Activated CD8-positive, alpha-beta memory T cell treated with anti-CD3 and anti-CD28 coated beads for 24 hours (primary cell): ENCODE results near the gene LRP10.

Experiments
- DNase-seq: peaks from one replicate; pipeline ENCODE4 v3.0.0-alpha.2; 2020

The LRP10 gene

DNA sequence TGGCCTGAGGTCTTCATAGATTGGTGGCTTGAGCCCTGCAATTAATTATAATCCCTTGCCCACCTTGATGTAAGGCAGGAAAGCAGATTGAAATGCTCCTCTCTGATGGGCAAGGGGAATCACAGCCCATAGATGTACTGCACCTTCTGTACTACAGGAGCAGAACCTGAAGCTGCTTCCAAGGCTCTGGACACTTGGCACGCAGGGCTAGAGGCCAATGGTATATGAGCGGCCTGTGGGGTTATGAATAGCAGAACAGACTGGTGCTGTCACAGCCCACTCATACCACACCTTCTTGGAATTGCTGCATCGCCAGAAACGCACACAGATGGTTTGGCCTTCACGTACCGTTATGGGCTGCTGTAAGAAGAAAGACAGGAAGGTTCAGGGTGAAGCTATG is 49.2 kb downstream of the LRP10 start:
- no peak for DNase-seq

DNA sequence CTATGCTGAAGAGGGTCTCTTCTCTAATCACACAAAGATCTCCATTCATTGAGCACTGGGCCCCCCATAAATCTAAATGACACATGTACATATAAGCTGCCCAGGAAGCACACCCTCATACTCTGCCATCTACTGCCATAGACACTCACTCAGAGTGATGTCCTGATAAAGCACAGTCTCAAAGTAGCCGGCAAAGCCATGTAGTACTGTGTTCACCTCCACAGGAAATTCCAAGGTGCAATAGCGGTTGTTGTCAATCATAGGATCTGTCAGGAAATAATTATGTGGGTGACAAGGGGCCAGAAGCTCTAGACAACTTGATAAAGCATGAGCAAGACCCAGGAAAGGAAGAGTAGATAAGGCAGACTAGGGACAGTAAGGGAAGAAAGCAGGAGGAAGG is 50.8 kb downstream of the LRP10 start:
- no peak for DNase-seq

DNA sequence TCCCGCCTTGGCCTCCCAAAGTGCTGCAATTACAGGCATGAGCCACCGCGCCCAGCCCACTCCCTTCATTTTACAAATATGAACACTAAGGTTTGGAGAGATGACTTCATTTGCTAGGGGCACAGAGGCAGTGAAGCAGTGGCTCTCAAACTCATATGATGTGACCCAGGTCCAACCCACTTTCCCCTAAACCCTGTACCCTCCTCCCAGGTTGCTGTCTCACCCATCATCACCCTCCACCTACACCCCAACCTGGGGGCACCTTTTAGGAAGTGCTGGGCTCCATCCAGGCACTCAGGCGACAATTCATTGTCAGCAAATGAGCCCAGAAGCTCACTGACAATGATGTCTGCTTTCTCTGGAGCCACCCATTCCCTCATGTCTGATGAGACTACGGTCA is 52.2 kb downstream of the LRP10 start:
- DNase-seq = no peak

DNA sequence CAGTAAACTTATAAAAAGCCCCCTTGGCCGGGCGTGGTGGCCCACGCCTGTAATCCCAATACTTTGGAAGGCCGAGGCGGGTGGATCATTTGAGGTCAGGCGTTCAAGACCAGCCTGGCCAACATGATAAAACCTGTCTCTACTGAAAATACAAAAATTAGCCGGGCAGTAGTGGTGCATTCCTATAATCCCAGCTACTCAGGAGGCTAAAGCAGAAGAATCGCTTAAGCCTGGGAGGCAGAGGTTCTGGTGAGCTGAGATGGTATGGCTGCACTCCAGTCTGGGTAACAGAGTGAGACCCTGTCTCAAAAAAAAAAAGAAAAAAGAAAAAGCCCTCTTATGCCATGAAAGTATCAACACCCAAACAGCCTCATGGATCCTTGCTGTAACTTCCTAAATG is 54.0 kb downstream of the LRP10 start:
- no peak for DNase-seq

DNA sequence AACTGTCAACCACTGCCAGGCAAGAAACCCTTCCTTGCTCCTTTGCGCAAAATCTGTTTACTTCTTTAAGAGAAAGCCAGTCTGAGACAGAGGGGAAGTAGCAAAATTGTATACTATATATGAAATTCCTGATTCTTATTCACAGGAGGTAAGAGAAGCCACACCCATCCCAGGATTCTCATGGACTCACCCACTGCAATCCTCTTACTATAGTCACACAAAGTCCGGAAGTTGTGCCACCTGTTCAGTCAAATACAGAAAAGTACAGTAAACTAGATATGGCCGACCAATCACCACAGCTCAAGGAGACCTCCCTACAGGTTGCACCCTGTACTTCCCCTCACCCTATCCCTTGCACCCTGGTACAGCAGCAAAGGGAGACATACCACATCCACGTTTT is 54.8 kb downstream of the LRP10 start:
- no peak for DNase-seq

DNA sequence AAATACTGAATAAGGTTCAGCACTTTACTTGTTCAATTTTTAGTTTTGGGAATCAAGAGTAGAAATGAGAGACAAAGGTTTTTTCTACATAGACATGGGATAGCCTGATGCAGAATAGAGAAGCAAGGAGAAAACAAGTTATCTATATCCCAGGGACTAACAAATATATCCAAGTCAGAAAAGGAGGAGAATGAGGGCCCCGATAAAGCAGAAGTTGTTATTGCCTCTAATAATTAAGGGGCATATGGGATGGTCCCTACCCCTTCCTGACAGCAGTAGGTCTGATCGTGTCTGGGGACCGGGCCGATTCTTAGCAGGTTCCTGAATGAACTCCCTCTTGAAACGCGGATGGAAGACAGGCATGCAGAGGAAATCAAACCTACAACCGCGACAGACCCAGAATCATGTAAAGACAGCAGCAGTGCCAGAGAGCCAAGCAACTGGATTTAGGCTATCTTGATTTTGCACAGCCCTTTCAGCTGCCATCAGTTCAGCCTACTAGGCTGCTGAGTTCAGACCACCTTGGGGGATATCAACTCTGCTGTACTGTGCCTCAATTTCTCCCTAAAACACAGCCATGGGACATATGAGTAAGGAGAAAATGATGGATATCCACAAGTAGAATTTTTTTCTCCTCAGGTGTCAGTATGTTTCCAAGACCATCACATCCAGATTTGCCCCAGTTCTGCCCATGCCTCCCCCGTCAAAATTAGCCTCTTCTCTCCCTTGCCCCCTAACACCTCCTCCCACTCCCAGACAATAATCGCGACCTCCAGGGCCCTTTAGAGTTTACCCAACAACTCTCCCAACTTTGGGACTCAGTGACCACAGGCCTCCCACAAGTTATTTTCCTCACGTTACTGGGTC is 56.9 kb downstream of the LRP10 start:
- peak; percentile 60 for DNase-seq

DNA sequence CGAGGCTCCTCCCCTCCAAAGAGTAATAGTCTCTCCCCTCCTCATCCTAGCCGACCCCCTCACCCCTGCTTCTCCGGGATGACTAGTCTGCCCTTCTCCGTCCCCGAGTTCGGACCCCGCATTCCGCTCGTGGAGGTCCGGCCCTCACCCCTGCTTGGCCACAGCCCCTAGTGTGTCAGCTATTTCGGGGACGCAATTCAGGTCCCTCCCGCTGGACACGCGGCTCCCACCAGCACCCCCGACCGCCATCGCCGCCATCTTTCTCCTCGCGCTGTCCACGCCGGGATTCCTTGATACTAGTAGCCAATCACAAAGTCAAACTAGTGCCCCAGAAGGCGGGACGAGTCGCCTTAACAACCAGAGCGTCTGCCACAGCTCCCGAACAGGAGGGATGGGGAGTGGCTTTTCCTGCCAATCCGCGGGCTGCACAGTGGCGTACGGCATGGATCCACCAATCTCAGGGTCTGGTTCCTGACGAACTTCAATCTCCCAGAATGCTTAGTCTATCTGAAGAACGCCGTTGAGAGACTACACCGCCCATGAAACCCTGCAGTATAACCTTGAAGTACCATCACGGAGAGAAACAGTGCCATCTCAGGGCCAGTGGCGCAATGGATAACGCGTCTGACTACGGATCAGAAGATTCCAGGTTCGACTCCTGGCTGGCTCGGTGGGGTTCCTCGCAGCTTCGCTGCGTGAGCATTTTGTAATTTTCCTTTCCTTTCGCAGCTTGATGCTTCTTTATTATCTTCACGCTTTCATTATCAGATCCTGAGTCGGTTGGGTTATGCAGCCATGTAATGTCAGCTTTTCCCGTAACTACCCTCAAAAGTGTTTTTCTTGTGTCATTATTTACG is 57.8 kb downstream of the LRP10 start, which contains the start of gene PRMT5:
Gene PRMT5 (minus strand): TSS at position 273 of the 857 bp plus-strand sequence. CDS start 15 bp downstream, at position 258.
- DNase-seq = peak; percentile 100

DNA sequence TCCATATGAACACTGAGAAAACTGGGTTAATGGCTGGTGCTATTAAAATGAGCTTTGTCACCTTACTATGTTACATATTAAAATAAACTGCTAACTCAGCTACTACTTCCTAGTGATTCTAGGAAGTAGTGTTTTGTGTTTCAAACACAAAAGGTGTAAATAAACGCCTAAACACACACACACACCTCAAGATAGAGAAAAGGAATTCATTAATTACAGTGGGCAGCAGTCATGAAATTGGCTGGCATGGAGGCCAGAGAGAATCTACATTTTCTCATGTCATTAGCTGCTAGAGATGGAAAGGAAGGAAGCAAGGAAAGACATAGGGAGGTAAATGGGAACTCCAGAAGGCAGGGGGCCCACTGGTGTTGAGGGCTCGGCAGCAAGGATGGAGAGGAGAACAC is 58.4 kb downstream of the LRP10 start:
- DNase-seq = no peak
